Fibroblast of lung (primary cell): ENCODE measurements around the gene PHTF2. TPM values are rescaled to one million over a fixed set of nuclear protein-coding genes. Genes with fewer than 3 reads are reported as not detected.
A peak's percentile ranks its signal among the peaks of the same experiment; 100 is the strongest.

Source experiments
- DNase-seq, 2 donors: peaks; one replicate each; pipeline versions ENCODE4 v3.0.0 to v3.0.0-alpha.2; 2010; ENCODE audit warnings: low read depth in 2 of 2
- H2AFZ ChIP-seq: 2 replicates; pipeline ENCODE4 v1.5.1; 2012; ENCODE audit warnings: low read length, control low read depth, inconsistent platforms
- H3K27ac ChIP-seq: 2 replicates; pipeline ENCODE4 v1.5.1; 2011; ENCODE audit warnings: low read length, control low read depth; ENCODE audit not compliant: insufficient read depth
- H3K27me3 ChIP-seq: 2 replicates; pipeline ENCODE4 v1.5.1; 2011; ENCODE audit warnings: mild to moderate bottlenecking, low read length; ENCODE audit not compliant: control insufficient read depth, insufficient read depth
- H3K36me3 ChIP-seq: 2 replicates; pipeline ENCODE4 v1.5.1; 2011; ENCODE audit warnings: low read length; ENCODE audit not compliant: control insufficient read depth, insufficient read depth
- H3K4me1 ChIP-seq: 2 replicates; pipeline ENCODE4 v1.5.1; 2011; ENCODE audit warnings: low read length; ENCODE audit not compliant: control insufficient read depth, insufficient read depth; ENCODE audit errors: extremely low read depth
- H3K4me2 ChIP-seq: 2 replicates; pipeline ENCODE4 v1.5.1; 2011; ENCODE audit warnings: low read length, control low read depth; ENCODE audit not compliant: insufficient read depth; ENCODE audit errors: extremely low read depth
- H3K4me3 ChIP-seq, 4 experiments: fragments of 200-600 bp in 1 of 4; sonication (generic) in 1 of 4; replicated peaks in 1 of 4; 2 replicates each; pipeline ENCODE4 v1.5.1; 2011 to 2016; ENCODE audit warnings: low read length in 4 of 4, low read depth in 3 of 4, mild to moderate bottlenecking in 3 of 4, control low read depth in 2 of 4, inconsistent platforms in 1 of 4, mixed read lengths in 1 of 4; ENCODE audit not compliant: insufficient read depth in 1 of 4; ENCODE audit errors: control extremely low read depth in 1 of 4
- H3K79me2 ChIP-seq: 2 replicates; pipeline ENCODE4 v1.5.1; 2012; ENCODE audit warnings: mild to moderate bottlenecking, low read length, inconsistent platforms; ENCODE audit not compliant: control insufficient read depth, insufficient read depth
- H3K9ac ChIP-seq: 2 replicates; pipeline ENCODE4 v1.5.1; 2011; ENCODE audit warnings: mild to moderate bottlenecking, low read length, control low read depth; ENCODE audit not compliant: insufficient read depth
- H3K9me3 ChIP-seq: 2 replicates; pipeline ENCODE4 v1.5.1; 2012; ENCODE audit warnings: low read depth, low read length; ENCODE audit not compliant: control insufficient read depth, insufficient read depth
- H4K20me1 ChIP-seq: 2 replicates; pipeline ENCODE4 v1.5.1; 2011; ENCODE audit warnings: low read length; ENCODE audit not compliant: control insufficient read depth, insufficient read depth; ENCODE audit errors: extremely low read depth
- EZH2 ChIP-seq: IDR thresholded peaks from 2 replicates; pipeline ENCODE4 v1.5.1; 2012; ENCODE audit warnings: low read length, control low read depth, mild to moderate bottlenecking; ENCODE audit errors: missing control alignments
- polyA plus RNA-seq, 2 donors: library from polyadenylated mRNA; depleted of rRNA in 1 of 2; stranded (reverse) in 1 of 2; unstranded in 1 of 2; fragments of >200 nt; gene quantifications; 2 replicates each; pipeline ENCODE4 v1.2.1, GENCODE V29; 2011 to 2012; ENCODE audit warnings: missing spikeins in 1 of 2
- total RNA-seq: library from RNA; depleted of rRNA; stranded (reverse); fragments of >200 nt; gene quantifications from 2 replicates; pipeline ENCODE4 v1.2.1, GENCODE V29; 2014
- TF ChIP-seq, protein P1 (sequence below), 2 donors: IDR thresholded peaks in 1 of 2; conservative IDR thresholded peaks in 1 of 2; 1 replicate in 1 of 2; 2 replicates in 1 of 2; pipeline ENCODE4 v1.5.1; 2011 to 2012; ENCODE audit warnings: low read length in 2 of 2, control low read depth in 1 of 2, inconsistent platforms in 1 of 2, low read depth in 1 of 2, mild to moderate bottlenecking in 1 of 2

PHTF2 gene
- total and polyA plus RNA-seq, 2 donors (not counting 1 experiment from before 2014, with no cell fraction given), result 25.9 to 64.4 TPM

DNA sequence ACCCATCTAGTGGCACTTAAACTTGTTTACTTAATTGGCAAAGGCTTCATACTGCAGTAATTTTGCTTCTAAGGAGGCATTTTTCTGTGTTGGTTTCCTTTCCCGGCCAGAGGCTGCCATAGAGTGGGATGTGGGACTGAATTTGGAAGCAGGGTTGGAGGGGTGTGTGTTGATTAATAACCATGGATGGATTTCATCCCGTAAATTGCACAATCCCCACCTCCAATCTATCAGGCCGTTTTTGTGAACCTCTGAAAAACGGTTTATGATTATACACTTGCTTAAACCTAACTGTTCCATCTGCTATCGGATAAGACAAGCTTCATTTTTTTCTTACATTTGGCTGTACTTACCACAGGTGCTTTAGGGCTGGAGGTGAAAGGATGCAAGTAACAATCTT lies 1.6 kb upstream of the PHTF2 start:
- Histone ChIP-seq H3K9ac (no peak overlapping the region), H3K4me1 (peaks cover 2% of the 10 kb centered on the region), H3K79me2 (peaks cover 66% of the 10 kb centered on the region), H4K20me1 (no peaks in the 10 kb centered on the region), H3K9me3 (no peaks in the 10 kb centered on the region), H3K27me3 (no peaks in the 10 kb centered on the region), H3K4me2 (peak overlapping the region; percentile 87), H3K36me3 (peaks cover 1% of the 10 kb centered on the region), H3K4me3 (peak overlapping the region; percentile 90 to 99 (median 97)), H2AFZ (no peak overlapping the region), H3K27ac (no peak overlapping the region)
- DNase-seq, result no peak
- TF ChIP-seq, protein P1, sequence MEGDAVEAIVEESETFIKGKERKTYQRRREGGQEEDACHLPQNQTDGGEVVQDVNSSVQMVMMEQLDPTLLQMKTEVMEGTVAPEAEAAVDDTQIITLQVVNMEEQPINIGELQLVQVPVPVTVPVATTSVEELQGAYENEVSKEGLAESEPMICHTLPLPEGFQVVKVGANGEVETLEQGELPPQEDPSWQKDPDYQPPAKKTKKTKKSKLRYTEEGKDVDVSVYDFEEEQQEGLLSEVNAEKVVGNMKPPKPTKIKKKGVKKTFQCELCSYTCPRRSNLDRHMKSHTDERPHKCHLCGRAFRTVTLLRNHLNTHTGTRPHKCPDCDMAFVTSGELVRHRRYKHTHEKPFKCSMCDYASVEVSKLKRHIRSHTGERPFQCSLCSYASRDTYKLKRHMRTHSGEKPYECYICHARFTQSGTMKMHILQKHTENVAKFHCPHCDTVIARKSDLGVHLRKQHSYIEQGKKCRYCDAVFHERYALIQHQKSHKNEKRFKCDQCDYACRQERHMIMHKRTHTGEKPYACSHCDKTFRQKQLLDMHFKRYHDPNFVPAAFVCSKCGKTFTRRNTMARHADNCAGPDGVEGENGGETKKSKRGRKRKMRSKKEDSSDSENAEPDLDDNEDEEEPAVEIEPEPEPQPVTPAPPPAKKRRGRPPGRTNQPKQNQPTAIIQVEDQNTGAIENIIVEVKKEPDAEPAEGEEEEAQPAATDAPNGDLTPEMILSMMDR (conservative IDR thresholded peaks at IDR 0.05 in 1 of 2, IDR thresholded peaks at IDR 0.05 in 1 of 2; ENCODE audit: low read depth in 1 of 2, low read length in 2 of 2), result no peak

DNA sequence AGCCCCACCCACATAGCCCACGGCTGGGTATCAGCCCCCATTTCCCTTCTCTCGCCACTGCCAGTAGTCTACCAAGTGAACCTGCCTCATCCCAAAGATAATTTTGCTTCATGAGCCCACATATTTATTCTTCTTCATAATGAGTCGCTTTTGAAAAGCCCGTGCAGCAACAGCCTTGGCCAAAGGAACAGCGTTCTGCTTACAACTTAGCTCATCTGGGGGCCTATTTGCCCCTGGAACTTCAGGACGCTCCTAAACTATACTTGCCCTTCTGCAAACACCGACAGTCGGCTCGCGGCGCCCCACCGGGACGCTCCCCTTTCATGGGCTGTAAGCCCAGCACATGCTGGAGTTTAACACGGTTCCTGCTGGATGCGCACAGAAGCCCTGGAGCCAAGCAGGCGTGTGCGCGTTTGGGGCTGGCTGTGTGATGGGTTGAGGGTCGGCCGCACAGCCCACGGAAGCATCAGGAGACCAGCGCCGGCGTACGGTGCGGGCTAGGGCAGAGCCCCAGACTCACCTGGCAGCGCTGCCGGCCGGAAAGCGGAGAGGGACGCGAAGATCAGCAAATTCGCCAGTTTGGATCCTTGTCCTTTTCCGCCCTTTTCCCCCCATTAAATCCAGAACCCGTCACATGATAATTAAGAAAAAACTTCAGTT lies 709 bp upstream of the PHTF2 start:
- Histone ChIP-seq H3K79me2 (peaks cover 71% of the 10 kb centered on the region), H3K36me3 (peaks cover 1% of the 10 kb centered on the region), H3K4me1 (peaks cover 2% of the 10 kb centered on the region), H2AFZ (peak overlapping the region; percentile 92), H3K4me2 (peak overlapping the region; percentile 87), H3K27ac (peak overlapping the region; percentile 94), H3K9me3 (no peaks in the 10 kb centered on the region), H3K9ac (peak overlapping the region; percentile 95), H4K20me1 (no peaks in the 10 kb centered on the region), H3K4me3 (peak overlapping the region; percentile 90 to 99 (median 97)), H3K27me3 (no peaks in the 10 kb centered on the region)
- no peak for DNase-seq
- TF ChIP-seq, protein P1 (conservative IDR thresholded peaks at IDR 0.05 in 1 of 2, IDR thresholded peaks at IDR 0.05 in 1 of 2; ENCODE audit: low read depth in 1 of 2, low read length in 2 of 2), result no peak

DNA sequence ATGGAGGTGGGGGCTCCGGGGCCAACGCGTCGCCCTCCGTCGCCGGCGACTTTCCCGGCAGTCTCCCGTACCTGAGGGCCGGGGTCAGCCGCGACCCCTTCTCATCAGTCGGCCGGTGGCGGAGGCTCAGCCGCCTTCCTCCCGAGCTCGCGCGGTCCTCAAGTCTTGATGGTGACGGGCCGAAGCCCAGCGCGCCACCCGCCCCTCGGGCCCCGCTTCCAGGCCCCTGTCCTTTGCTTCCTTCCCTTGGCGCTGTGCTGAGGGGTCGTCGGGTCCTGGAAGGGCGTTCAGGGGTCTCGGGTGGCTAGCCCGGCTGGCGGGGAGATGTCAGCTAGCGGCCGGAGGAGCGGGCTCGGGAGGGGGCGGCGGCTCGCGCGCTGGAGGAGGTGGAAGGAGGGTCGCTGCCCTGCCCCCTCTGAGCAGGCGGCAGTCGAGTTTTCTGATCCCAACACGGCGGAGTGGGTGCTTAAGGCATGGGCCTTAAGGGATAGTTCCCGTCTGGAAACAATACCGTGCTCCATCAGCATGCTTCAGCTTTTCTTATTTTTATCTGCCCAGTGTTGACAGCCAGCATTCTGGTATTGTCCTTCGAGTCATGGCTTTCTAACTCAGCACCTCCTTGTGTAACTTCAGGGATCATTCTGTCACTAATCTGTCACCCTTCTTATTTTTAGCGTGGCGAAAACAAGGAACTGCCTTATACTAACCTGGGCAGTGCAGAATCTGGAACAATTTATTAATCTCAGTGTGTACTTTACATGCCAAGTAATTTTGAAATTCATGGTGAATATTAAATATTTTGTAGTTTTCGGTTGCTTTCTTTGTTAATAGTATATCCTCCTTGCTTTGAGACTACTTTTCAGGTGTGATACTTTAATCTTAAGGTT lies 748 bp downstream of the PHTF2 start:
- Histone ChIP-seq H3K79me2 (peaks cover 77% of the 10 kb centered on the region), H2AFZ (peak overlapping the region; percentile 86), H3K27ac (peak overlapping the region; percentile 85), H4K20me1 (no peaks in the 10 kb centered on the region), H3K4me1 (peaks cover 2% of the 10 kb centered on the region), H3K36me3 (peaks cover 1% of the 10 kb centered on the region), H3K9ac (peak overlapping the region; percentile 84), H3K27me3 (no peaks in the 10 kb centered on the region), H3K4me3 (peak overlapping the region; percentile 70 to 97 (median 83)), H3K9me3 (no peaks in the 10 kb centered on the region), H3K4me2 (peak overlapping the region; percentile 65)
- TF ChIP-seq, protein P1 (conservative IDR thresholded peaks at IDR 0.05 in 1 of 2, IDR thresholded peaks at IDR 0.05 in 1 of 2; ENCODE audit: low read depth in 1 of 2, low read length in 2 of 2), result no peak
- TF ChIP-seq EZH2, result no peak
- peak; percentile 33 to 42 for DNase-seq
